VCaP (cell line): ENCODE data around the gene TPCN1.

Source experiments
- H3K27ac ChIP-seq: fragments of 450-650 bp; 2 replicates; pipeline ENCODE4 v1.5.1; 2017
- CTCF ChIP-seq: fragments of 450-650 bp; conservative IDR thresholded peaks from 2 replicates; pipeline ENCODE4 v1.5.1; 2017; ENCODE audit warnings: mild to moderate bottlenecking, moderate library complexity

Gene TPCN1

GRCh38 chr12:113299619-113300237, 78.5 kb downstream of the TPCN1 start:
- no peak for TF ChIP-seq CTCF
- H3K27ac ChIP-seq: no peak overlapping the region

- H3K27ac ChIP-seq: peak overlapping the region; percentile 68; the same call in 1 of the 2 replicates
- no peak for TF ChIP-seq CTCF
Observed at GRCh38 chr12:113301811-113302210, 80.5 kb downstream of the TPCN1 start.

GRCh38 chr12:113302466-113302865, 81.2 kb downstream of the TPCN1 start:
- no peak for TF ChIP-seq CTCF
- peak overlapping the region; percentile 68 for H3K27ac ChIP-seq

GRCh38 chr12:113302886-113303640, 81.8 kb downstream of the TPCN1 start:
- no peak for TF ChIP-seq CTCF
- H3K27ac ChIP-seq: peak overlapping the region; percentile 68

GRCh38 chr12:113305281-113305856, 84.1 kb downstream of the TPCN1 start:
- no peak for TF ChIP-seq CTCF

GRCh38 chr12:113306382-113306781, 85.1 kb downstream of the TPCN1 start:
- TF ChIP-seq CTCF: no peak

More at GRCh38 chr12:113305281-113305856, 84.1 kb downstream of the TPCN1 start:
- H3K27ac ChIP-seq: no peak overlapping the region

GRCh38 chr12:113310489-113310888, 89.2 kb downstream of the TPCN1 start:
- no peak overlapping the region for H3K27ac ChIP-seq
- peak; percentile 46 for TF ChIP-seq CTCF

More at GRCh38 chr12:113306382-113306781, 85.1 kb downstream of the TPCN1 start:
- H3K27ac ChIP-seq: no peak overlapping the region
